Stimulated activated CD8-positive, alpha-beta memory T cell treated with anti-CD3 and anti-CD28 coated beads, Interleukin-12 subunit alpha, Interleukin-12 subunit beta, amount 100 ng/mL, for 24 hours (primary cell): Measurements from ENCODE around the gene MYH1.
"Not testable (repeated sequence)": the region's sequence is repeated elsewhere in the genome, so short reads cannot be mapped to it uniquely, and the experiment has no call there.

Experiments
- DNase-seq: peaks from one replicate; pipeline ENCODE4 v3.0.0-alpha.2; 2020; ENCODE audit errors: extremely low read depth

The MYH1 gene

DNA sequence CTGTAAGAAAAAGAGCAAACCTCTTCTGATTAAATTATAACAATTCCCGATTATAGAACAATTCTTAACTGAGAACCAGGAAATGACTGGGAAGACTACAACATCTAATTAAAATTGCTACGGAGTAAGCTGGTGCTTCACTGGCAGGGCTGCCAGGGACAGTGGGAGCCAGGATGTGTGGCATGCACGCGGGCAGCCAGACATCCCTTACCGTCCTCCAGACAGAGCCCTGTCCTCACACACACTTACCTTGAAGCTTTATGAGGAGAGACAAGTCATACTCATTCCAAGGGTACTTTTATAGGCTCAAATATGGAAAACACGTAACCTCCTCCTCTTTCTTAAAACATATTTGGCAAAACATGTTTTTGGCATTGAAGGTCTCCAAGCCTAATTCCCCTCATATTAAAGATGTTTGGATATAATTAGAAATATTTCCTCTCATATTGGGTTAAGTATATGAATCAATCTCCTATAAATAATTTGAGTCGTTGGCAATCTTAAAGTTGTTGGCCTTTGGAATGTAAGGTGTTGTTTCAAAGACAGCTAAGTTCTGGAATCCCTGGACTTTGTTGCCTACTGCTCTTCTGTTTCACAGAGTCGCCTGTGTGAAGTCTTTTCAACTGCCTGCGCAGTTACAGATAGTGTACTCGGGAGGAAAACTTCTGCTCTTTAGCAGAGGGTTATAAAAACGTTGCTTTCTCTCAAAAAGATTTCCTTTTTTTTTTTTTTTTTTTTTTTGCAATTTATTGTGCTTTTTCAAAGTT lies at the start of gene MYH1:
TSS of gene MYH1 (minus strand) at position 272 of the 767 bp plus-strand sequence. CDS start 1,900 bp downstream, outside the sequence.
- DNase-seq: no peak

DNA sequence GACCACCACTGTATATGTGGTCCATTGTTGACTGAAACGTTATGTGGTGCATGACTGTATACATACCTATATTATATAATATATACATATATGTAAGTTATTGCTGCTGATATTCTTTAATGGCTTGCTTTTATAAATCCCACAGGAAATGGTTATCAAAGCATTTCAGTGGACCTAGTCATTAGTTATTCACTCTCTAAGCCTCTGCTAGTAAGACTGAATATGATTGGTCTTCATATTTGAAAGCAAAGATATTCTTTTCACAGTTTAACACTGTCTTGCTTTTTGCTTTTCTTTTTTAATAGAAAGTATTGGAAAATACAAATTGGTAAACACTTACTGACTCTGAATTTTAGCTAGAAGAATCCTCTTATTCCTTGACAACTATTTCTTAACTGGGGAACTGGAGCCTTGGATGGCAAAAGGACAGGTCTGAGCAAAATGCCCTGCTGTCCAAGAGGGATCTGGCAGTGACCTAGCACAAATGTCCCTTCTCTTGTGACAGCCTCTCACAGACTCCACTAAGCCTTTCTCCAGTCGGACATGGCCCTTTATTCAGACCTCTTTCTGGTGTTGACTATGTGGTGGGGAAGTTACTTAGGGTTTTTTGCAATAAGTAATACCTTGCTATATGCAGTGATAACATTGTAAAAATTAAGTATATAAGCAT lies 45.8 kb upstream of the MYH1 start:
- DNase-seq: no peak

DNA sequence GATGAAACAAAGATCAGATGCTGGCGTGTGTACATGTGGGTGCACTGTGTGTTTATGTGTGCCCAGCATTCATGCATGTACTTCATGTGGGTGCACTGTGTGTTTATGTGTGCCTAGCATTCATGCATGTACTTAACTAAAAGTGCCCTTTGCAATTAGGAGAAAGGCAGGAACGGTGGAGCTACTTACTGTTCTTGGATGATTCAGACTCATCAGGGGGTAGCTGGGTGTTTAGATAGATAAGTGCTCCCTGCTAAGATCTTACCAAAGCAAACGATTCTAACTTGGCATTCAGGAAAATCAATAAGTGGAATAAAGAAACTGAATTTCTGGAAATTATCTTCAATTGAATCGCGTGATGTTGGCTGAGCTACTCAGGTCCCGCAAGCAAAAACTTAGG lies 39.7 kb upstream of the MYH1 start:
- no peak for DNase-seq

DNA sequence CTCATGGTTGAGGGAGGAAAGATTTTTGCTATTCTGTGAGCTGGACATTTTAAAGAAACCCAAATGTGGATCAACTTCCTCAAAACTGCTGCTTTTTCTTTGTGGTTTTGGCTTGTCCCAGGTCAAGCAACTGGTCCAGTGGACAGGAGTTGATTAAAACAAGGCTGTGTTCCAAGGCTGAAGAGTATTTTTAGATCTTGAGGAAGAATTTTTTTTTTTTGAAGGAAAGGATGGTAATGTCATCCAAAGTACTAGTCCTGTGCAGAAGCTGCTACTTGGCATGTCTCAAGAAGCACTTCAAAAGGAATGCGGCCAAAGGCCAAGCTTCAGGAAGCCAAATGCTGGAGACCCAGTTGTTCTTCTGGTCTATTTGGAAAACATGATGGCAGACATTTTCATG lies 39.1 kb upstream of the MYH1 start:
- DNase-seq: no peak

DNA sequence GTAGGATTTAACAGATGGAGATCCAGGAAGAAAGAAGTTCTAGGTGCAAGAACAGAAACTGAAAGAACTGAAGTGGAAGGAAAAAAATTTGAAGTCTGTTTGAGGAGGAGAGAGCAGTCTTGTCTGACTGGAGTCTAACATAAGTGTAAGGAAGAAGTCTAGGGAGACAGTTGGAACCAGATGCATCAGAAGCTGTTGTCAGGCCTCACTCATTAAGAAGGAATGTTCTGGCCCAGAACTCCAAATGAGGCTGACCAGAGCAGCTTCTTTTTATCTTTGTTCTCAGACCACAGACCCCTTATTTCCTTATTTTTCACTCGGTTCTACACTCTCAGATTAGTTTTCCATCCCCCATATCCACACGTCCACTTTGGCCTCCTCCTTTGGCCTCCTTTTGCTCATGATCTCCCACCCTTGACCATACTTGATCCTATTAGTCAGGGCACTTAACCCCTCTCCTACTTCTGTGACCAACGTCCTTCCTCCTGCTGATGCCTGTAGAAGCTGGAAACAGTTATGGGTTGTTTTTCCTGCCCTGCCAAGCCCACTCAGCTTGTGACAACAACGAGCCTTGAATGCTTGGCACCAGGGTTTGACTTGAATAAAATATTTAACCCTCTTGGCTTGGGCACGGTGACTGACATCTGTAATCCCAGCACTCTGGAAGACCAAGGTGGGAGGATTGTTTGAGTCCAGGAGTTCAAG lies 38.1 kb upstream of the MYH1 start:
- no peak for DNase-seq

DNA sequence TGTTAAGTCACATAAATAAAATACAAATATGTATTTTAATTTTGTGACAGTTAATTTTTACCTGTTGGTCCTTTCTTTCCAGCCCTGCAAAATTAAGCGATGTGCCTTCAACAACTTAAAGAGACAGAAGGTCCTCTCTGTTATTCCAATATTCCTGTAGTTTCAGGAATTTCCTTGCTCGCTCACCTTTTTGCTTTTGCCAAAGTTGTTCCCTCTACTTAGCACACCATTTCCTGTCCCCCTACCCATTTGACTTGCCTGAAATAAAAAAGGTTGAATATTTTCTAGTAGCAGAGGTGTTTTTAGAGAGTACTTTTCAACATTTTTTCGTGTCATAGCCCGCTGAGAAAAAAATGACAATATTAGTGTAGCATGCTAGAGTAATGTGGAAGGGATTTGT lies 31.7 kb upstream of the MYH1 start:
- DNase-seq: no peak

DNA sequence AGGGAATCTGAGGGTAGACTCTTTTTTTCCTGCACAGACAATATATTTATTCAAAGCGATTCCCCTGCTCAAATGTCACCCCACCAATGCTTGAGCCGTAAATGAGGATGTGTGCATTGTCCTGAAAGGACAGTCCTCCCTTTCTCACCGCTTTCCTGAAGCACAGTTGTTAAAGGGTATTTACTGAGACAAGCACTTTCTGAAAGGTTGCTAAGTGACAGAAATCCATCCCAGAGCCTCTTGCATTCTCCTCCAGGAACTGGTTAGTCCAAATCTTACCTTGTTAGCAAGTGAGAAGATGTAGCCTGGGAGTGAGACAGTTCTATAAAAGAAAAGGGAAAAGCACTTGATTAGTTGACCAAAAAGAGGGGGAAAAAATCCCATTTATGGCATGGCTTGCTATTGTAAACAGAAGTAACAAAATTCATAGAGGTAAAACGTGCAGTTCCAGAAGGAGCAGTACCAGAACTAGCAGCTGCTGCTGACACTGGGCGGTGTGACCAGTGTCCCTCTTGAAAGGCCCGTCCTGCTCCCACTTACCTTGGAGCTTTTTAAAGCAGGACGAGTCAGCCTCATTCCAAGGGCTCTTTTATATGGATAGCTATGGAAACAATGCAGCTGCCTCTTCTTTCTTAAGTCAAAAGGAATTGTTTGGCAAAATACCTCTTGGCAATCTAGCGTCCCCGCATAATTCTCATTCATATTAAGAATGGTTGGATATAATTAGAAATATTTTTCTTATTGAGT lies 30.9 kb upstream of the MYH1 start, which contains the start of gene MYH2:
TSS of gene MYH2 (minus strand) at position 563 of the 747 bp plus-strand sequence. CDS start 1,738 bp downstream, outside the sequence.
- DNase-seq: no peak

DNA sequence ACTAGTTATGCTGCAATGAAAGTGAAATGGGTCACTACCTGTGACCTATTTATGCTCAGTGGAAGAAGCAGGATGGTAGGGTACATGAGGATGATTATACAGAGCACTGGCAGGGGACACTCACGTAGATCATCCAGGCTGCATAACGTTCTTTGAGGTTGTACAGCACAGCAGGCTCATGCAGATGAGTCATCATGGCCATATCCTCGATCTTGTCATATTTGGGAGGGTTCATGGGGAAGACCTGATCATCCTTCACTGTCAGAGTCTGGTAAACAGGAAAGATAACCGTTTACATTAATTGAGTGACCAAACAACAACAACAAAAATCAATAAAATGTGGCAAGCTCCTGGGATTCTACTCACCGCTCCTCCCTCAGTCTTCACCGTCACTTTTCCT lies 29.0 kb upstream of the MYH1 start:
- no peak for DNase-seq

DNA sequence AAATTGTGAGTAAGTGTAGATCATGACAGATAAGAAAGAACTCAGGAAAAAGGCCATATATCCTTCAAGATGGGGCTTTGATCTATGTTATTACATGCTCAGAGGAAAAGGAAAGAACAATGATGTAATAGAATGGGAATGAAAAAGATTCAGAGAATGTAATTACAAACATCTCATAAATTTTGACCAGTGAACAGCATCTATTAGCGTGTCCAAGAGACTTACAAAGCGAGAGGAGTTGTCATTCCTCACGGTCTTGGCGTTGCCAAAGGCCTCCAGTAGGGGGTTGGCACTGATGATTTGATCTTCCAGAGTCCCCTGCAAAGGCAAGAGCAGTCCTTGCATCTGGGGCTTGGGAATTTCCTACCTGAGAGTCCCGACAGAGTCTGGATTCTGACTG lies 25.1 kb upstream of the MYH1 start:
- not testable (repeated sequence) for DNase-seq

DNA sequence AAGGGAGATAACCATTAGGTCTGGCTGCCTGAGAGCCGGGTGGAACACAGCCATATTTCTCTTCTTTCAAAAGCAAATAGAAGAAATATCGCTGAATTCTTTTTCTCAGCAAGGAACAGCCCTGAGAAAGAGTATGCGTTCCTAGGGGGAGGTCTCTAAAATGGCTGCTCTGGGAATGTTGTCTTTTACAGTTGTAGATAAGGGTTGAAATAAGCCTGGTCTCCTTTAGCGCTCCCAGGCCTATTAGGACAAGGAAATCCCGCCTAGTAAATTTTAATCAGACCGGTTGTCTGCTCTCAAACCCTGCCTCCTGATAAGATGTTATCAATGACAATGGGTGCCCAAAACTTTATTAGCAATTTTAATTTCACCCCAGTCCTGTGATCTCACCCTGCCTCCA lies 22.8 kb upstream of the MYH1 start:
- not testable (repeated sequence) for DNase-seq

DNA sequence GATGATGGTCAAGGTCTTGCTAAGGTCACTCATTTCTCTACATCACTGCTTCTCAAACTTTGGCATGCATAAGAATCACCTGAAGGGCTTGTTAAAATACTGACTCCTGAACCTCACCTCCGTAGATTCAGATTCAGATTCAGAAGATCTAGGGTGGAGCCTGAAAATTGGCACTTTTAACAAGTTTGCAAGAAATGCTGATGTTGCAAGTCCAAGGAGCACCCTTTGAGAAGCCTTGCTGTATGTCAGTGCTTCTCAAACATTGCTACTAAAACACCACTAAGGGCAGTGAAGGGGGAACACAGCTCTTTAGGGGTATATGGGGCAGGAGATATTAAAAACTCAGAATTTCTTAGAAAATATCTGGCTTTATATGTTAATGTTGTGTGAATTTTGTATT lies 13.7 kb upstream of the MYH1 start:
- no peak for DNase-seq

DNA sequence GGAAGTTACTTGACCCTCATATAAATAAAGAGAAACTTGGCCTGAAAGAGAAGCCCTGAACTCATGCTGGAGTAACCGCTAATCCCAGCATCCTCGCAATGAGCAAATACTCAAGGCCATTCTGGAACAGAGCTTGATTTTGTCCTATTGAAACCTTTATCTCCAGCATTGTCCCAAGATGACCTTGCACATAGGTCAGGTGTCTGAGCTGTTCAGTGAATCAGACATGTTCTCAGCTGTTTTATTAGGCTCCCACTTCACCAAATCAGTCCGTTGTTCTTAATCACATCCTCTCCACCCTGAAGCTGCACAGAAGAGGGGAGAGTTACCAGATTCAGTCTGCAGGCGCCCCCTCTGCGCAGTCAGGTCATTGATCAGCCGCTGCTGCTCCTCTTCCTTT lies 9.1 kb upstream of the MYH1 start:
- DNase-seq: no peak

DNA sequence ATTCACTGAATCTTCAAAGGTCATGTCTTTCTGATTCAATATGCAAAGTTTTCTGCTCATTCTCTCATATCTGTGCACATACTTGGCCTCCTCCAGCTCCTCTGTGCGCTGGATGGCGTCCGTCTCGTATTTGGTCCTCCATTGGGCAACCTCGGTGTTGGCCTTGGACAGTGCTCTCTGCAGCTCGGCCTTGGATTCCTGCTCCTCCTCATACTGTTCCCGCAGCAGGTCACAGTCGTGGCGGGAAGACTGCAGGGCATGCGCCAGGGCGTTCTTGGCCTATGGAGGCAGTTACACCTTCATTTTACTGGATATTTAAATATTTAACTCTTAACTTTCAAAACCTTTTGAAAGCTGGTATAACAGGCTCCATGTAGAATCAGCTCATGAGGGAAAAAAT lies 8.2 kb upstream of the MYH1 start:
- DNase-seq: no peak

DNA sequence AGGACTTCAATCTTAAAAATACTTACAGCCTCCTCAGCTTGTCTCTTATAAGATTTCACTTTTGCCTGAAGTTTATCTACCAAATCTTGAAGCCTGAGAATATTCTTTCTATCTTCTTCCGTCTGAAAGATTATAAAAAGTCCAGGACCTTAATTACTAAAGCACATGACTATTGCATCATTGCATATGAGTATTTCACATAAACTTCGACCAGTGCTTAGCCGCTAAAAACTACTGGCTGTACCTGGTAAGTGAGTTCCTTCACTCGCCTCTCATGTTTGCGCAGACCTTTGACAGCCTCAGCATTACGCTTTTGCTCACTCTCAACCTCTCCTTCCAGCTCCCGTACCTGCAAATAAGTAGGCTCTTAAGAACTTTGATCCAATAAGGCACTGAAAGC lies 4.7 kb upstream of the MYH1 start:
- DNase-seq: no peak

DNA sequence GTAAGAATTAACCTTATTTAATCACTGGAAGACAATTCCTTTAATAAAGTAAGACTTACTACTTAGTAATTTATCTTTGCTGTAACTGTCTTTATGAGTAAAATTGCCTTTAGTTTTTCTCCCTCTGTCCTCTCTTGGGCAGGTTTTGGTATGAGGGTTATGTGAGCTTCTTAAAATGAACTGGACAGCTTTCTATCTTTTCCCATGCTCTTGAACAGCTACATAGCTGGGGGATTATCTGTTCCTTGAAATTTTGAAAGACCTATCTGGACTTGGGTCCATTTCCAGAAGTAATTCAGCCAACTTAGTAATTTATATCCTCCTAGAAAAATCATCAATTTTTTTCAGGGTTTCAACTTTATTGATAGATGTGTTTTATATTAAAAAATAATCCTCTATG lies 3.6 kb upstream of the MYH1 start:
- DNase-seq: no peak

DNA sequence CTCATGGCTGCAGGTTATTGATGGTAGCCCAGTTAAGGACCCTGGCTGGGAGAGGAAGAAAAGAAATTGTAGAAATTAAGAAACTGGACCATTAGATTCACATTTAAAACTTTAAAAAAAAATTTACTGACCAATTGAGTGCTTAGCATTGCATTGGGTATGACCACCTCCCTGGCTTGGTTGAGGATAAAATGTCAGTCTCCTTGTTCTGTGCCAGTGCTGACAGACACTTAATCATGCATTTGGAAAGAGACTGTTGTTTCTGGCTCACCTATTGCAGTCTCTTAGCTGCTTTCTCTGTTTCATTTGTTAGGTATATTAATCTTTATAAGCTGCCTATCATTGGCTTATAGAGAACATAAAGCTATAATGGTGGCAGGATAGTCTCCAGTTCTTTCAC lies 1.7 kb downstream of the MYH1 start:
- DNase-seq: no peak

DNA sequence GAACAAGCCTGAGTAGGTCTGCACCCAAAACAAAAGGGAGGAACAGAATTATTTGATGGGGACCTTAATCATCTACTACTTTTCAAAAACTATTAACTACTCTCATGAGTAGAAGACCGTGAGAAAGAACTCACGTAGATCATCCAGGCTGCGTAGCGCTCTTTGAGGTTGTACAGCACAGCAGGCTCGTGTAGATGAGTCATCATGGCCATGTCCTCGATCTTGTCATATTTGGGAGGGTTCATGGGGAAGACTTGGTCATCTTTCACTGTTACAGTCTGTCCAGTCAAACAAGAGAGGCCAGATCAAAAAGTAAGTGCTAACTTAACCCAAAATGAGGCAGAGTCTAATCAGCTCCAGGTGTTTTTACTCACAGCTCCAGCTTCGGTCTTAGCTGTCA lies 2.3 kb downstream of the MYH1 start:
- DNase-seq: no peak

DNA sequence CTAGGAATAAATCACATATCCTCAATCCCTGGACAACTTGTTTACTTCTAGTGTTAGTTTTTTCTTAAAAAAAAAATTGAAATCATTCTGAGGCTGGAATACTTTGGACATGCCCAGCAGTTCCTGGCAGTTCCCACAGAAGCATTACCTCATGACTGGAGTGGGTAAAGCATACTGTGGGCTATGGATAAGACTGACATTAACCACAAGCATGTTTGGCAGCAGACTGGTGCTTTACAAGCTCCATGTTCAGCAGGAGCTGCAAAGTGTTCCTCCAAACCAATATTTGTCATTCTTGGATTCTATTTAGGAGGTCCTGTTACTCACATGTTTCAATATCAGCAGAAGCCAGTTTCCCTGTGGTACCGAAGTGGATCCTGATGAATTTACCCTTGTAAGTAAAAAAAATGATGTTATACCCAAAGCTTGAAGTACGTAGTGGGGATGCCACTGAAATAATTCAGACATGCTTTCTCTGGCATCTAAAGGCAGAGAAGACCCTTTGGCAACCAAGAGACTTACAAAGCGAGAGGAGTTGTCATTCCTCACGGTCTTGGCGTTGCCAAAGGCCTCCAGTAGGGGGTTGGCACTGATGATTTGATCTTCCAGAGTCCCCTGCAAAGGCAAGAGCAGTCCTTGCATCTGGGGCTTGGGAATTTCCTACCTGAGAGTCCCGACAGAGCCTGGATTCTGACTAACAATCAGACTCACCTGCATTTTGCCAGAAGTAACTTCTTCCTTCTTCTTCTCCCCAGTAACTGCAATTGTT lies 4.9 kb downstream of the MYH1 start:
- no peak for DNase-seq

DNA sequence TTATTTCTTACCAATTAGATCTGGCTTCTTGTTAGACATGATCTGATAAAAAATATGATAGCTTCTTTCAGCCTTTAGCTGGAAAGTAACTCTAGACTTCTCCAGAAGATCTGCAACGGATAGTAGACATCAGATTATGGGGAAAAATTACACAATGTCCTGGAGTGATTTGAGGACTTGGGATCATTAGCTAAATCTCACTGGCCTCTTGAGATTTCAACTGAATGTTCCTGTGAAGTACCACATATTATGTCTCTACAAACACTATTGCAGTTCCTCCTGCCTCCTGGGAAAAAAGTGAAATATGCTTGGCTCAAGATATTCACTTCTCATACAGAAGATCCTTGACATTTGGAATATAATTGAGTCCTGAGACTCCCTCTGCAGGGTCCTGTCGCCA lies 5.5 kb downstream of the MYH1 start:
- no peak for DNase-seq

DNA sequence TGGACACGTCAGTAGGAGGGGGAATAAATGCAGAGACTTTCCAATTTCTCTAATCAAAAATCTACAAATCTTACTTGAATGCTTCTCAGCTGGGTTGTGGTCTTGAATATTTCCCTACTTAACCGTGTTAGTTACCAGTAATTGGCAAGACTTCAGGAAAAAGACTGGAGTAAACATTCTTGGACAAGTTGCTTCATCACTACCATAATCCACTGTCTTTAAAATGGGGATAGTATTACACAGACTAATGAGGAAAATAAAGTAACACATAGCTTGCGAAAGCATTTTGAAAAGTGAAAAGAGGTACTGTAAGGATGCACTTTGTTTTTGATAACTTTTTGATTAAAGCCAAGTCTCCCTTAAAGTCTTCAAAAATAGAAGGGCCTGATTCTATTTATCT lies 18.4 kb downstream of the MYH1 start:
- DNase-seq: no peak

DNA sequence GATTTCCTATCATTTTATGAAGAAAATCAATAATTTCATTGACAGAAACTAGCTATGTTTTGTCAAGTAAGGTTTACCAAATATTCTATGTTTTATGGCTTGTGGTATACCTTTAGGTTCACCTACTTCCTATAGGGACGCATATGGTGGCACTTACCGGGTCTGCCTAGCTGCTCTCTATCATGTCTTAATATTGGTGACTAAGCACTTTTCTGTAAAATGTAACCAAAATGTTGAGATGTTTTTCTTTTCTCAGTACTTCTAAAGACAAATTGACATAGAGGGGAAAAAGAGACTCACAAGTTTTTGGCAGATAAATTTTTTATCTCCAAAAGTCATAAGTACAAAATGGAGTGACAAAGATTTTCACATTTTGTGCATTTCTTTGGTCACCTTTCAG lies 26.3 kb downstream of the MYH1 start:
- no peak for DNase-seq
